ENCODE results near the gene FBXW11.

The FBXW11 gene

GRCh38 chr5:171872666-171873065 lies 133.8 kb downstream of the FBXW11 start:
- no peak for DNase-seq (ENCODE audit: low read depth in 2 of 3, low spot score in 1 of 3)

- DNase-seq (ENCODE audit: low read depth in 2 of 3, low spot score in 1 of 3) = no peak
Measured at GRCh38 chr5:171871711-171872110, 134.7 kb downstream of the FBXW11 start.

GRCh38 chr5:171869956-171870355 lies 136.5 kb downstream of the FBXW11 start:
- no peak for DNase-seq (ENCODE audit: low read depth in 2 of 3, low spot score in 1 of 3)

DNA sequence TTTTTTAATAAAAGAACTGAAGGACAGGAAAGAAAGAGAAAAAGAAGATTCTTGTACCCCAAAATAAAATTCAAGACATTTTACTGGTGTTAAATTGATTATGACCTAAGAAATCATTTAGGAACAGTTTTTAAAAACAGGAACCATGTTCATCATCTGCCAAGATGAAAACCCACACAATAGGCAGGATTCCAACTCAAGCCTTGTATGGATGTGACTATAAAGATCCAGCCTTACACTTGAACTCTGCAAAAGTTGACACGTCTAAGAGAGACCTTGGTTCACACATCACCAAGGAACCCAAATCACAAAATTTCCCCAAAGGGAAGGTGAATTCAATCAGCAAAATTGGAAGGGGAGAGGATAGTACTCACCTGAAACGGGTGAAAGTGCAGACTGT lies 138.2 kb downstream of the FBXW11 start:
- no peak for DNase-seq (ENCODE audit: low read depth in 2 of 3, low spot score in 1 of 3)

GRCh38 chr5:171867786-171868185 lies 138.7 kb downstream of the FBXW11 start:
- DNase-seq (ENCODE audit: low read depth in 2 of 3, low spot score in 1 of 3) = no peak

DNA sequence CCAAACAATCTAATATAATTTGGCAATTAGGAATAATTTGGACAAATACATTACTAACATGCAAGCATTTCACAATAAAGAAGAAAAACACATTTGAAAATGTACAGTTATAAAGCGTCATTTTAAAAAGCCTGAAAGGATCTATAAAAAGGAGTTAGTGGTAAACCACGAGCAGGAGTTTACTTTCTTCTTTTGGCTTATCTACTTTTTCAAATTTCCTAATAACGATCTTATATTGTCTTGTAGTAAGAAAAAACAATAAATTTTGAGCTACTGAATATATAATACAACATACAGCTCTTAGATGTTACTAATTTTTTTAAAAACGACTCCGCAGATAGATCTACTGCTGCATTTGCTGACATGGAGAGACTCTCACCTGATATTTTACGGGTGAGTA lies 141.0 kb downstream of the FBXW11 start:
- no peak for DNase-seq (ENCODE audit: low read depth in 2 of 3, low spot score in 1 of 3)

DNA sequence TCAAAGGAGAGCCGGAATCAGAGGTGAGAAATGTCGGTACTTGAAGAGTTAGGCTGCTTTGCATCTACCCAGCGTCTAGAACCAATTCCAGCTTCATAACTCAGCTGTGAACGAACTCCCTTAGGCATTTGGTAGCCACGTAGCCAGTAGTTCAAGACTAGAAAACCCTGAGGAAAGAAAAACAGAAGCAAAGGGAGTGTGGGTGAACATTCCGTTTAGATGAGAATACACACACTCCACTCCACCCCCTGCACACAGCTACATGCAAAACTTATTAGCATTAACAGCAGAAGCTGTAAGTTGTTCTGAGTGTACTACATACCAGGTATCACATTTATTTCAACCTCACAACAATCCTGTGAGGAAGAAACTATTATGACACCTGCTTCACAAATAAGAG lies 142.5 kb downstream of the FBXW11 start:
- DNase-seq (ENCODE audit: low read depth in 2 of 3, low spot score in 1 of 3) = no peak

GRCh38 chr5:171862624-171863023 lies 143.8 kb downstream of the FBXW11 start:
- no peak for DNase-seq (ENCODE audit: low read depth in 2 of 3, low spot score in 1 of 3)

DNA sequence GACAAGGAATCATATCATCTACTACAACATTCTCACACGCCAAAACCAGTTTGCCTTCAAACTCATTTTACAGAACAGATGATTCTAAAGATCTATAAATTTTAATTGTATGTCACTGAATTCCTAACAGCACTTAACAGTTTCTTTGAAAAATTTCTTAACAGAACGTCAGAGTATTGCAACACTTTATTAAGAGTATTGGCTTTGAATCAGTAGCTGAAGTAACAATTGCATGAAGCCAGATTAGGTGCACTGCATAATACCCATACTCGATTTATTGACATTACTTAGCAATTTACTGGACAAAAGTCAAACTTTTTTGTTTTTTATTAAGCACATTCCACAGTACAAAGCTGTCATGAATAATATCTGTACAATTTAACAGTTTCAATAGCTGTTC lies 145.1 kb downstream of the FBXW11 start:
- DNase-seq (ENCODE audit: low read depth in 2 of 3, low spot score in 1 of 3) = no peak

DNA sequence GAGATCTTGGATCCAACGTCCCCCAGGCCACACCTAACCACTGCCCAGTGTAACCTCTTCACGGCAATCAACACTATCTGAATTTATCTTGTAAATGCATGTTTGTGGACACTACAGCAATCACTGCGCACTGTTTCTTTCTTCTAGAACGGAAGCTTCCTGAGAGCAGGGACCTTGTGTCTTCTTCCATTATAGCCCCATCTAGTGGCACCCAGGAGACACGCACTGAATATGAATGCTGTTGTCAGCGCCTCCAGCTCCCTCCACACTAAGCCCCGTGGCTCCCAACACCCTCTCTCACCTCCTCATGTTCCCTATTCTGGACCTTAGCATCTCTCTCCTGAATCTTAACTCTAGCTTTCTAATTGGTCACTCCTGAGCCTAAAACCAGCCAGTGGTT lies 148.1 kb downstream of the FBXW11 start:
- DNase-seq (ENCODE audit: low read depth in 2 of 3, low spot score in 1 of 3) = peak in 1 of 3 donors; percentile 9

DNA sequence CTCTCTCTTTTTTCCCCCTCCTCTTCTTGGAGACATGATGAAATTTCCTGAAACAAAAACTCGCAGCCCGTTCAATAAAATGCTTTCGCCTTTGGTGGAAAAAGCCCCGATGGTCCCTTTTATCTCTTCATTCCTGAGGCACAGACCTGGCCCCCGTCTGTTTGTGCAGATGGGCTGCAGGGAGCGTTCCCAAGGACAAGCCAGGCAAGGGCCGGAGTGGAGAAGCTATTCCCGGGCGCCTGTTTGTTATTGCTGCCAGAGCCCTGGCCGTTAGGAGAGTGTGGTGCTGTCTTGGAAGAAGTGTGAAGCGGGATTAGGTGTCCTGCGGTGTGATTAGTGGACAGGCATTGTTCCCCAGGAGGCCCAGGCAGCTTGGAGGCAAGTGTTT lies 149.0 kb downstream of the FBXW11 start:
- no peak for DNase-seq (ENCODE audit: low read depth in 2 of 3, low spot score in 1 of 3)

- no peak for DNase-seq (ENCODE audit: low read depth in 2 of 3, low spot score in 1 of 3)
Measured at GRCh38 chr5:171855798-171856763, 150.4 kb downstream of the FBXW11 start.

- no peak for DNase-seq (ENCODE audit: low read depth in 2 of 3, low spot score in 1 of 3)
Measured at GRCh38 chr5:171855265-171855664, 151.2 kb downstream of the FBXW11 start.

DNA sequence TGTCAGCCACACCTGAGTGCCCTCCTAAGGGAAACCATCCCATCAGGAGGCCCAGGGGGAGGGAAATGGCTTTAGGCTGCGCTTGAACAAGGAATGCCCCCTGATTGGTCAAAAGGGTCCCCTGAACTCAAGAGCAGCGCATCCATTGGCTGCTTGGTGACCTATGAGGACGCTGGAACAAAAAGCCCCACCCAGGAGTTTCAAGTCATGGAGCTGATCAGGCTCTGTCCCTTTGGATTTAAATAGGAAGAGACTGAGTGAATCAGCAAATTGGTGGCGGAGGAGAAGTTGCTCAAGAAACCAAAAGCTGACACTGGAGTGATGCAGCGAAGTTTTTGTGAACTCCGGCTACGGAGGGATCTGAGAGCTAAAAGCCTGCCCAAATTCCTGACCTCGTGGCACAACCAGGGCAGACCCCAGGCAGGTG lies 154.2 kb downstream of the FBXW11 start:
- DNase-seq (ENCODE audit: low read depth in 2 of 3, low spot score in 1 of 3) = no peak

- no peak for DNase-seq (ENCODE audit: low read depth in 2 of 3, low spot score in 1 of 3)
Measured at GRCh38 chr5:171851251-171851650, 155.2 kb downstream of the FBXW11 start.

DNA sequence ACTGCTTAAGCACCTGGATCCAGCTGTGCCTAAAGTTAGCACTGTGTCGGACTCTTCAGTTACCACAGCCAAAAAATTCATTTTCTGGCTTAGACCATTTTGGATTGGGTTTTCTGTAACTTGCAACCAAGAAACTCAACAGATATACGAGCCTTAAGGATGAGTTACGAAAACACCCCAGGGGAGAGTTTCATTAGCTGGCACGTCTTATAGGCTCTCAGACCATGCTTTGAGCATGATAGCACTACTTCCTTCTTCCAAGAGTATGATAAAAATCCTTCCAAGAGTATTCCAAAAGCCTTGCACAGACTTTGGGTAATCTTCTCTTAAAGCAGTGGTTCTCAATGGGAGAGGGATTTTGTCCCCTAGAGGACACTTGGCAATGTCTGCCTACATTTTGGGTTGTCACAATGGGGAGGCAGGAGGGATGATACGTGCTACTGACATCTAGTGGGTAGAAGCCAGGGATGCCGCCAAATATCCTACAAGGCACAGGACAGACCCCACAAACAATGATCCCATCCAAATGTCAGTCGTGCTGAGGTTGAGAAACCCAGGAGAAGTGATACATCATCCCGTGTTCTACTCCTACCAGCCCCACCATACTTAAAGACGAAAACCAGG lies 156.0 kb downstream of the FBXW11 start:
- no peak for DNase-seq (ENCODE audit: low read depth in 2 of 3, low spot score in 1 of 3)

- no peak for DNase-seq (ENCODE audit: low read depth in 2 of 3, low spot score in 1 of 3)
Measured at GRCh38 chr5:171849585-171850323, 156.7 kb downstream of the FBXW11 start.

- DNase-seq (ENCODE audit: low read depth in 2 of 3, low spot score in 1 of 3) = no peak
Measured at GRCh38 chr5:171848911-171849520, 157.4 kb downstream of the FBXW11 start.

GRCh38 chr5:171848486-171848885 lies 158.0 kb downstream of the FBXW11 start:
- DNase-seq (ENCODE audit: low read depth in 2 of 3, low spot score in 1 of 3) = no peak

DNA sequence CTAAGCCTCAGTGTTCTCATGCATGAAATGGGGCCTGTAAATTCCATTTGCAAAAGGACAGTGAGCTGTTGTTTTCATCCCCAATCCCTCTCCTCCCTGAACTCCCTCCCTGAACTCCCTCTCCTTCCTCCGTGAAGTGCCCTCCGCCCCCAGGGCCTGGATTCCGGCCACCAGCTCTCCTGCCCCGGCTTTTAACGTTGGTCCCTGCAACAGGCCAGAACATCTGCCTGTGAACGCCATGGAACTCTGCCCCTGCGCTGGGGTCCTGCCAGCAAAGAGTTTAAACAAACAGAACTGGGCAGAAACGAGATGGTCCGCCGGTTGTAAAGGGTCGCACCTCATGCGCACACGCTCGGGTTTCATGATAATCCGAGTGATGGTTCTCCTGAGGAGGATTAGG lies 158.4 kb downstream of the FBXW11 start:
- DNase-seq (ENCODE audit: low read depth in 2 of 3, low spot score in 1 of 3) = no peak

DNA sequence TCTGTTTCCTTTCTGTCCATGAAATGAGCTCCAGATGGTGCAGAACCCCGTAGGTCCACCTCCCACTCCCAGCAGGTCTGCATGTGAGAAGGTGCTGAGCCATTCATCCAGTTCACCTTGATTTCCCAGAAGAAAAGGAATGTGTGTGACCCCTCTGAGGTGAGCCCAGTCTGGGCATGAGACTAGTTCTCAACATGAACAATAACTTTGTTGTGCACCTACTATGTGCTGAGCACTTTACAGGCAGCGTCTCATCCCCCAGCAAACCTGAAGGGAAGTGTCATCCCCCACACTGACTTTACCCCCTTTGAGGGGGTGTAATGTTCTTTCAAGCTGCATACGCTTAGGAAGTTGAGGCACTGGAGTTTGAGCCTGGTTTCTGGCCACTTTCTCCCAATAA lies 159.4 kb downstream of the FBXW11 start:
- no peak for DNase-seq (ENCODE audit: low read depth in 2 of 3, low spot score in 1 of 3)
